ENCODE measurements around the gene SMIM35.

SMIM35 gene

DNA sequence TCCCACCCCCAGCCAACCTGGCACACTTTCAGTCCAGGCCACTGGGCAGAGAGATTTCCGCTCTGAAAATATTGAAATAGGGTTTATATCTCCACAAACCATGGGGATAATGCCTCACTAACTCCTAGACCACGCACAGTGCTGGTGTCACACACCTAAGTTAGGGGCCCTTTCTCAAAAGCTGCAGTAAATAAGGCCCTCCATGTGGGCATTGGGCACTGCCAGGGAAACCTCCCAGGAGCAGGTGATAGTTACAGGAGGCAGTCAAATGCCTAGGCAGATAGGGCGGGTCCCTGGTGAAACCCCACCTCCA is 103.6 kb downstream of the SMIM35 start:
- TF ChIP-seq, protein P1, sequence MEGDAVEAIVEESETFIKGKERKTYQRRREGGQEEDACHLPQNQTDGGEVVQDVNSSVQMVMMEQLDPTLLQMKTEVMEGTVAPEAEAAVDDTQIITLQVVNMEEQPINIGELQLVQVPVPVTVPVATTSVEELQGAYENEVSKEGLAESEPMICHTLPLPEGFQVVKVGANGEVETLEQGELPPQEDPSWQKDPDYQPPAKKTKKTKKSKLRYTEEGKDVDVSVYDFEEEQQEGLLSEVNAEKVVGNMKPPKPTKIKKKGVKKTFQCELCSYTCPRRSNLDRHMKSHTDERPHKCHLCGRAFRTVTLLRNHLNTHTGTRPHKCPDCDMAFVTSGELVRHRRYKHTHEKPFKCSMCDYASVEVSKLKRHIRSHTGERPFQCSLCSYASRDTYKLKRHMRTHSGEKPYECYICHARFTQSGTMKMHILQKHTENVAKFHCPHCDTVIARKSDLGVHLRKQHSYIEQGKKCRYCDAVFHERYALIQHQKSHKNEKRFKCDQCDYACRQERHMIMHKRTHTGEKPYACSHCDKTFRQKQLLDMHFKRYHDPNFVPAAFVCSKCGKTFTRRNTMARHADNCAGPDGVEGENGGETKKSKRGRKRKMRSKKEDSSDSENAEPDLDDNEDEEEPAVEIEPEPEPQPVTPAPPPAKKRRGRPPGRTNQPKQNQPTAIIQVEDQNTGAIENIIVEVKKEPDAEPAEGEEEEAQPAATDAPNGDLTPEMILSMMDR (IDR thresholded peaks at IDR 0.05; ENCODE audit: insufficient read depth, low read length), result no peak
- TF ChIP-seq, protein P2, sequence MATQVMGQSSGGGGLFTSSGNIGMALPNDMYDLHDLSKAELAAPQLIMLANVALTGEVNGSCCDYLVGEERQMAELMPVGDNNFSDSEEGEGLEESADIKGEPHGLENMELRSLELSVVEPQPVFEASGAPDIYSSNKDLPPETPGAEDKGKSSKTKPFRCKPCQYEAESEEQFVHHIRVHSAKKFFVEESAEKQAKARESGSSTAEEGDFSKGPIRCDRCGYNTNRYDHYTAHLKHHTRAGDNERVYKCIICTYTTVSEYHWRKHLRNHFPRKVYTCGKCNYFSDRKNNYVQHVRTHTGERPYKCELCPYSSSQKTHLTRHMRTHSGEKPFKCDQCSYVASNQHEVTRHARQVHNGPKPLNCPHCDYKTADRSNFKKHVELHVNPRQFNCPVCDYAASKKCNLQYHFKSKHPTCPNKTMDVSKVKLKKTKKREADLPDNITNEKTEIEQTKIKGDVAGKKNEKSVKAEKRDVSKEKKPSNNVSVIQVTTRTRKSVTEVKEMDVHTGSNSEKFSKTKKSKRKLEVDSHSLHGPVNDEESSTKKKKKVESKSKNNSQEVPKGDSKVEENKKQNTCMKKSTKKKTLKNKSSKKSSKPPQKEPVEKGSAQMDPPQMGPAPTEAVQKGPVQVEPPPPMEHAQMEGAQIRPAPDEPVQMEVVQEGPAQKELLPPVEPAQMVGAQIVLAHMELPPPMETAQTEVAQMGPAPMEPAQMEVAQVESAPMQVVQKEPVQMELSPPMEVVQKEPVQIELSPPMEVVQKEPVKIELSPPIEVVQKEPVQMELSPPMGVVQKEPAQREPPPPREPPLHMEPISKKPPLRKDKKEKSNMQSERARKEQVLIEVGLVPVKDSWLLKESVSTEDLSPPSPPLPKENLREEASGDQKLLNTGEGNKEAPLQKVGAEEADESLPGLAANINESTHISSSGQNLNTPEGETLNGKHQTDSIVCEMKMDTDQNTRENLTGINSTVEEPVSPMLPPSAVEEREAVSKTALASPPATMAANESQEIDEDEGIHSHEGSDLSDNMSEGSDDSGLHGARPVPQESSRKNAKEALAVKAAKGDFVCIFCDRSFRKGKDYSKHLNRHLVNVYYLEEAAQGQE (IDR thresholded peaks at IDR 0.05; ENCODE audit: insufficient replicate concordance, low read depth), result no peak
- TF ChIP-seq POLR2AphosphoS5 (IDR thresholded peaks at IDR 0.05; ENCODE audit: low read depth) (no peak), GABPA (IDR thresholded peaks at IDR 0.05; ENCODE audit: low read depth) (no peak), SPI1 (IDR thresholded peaks at IDR 0.05; ENCODE audit: borderline replicate concordance, low read depth) (no peak)
- no peak for DNase-seq (ENCODE audit: low read depth in 1 of 2, low spot score in 1 of 2)
- H3K4me3 ChIP-seq (replicated peaks; ENCODE audit: insufficient read depth, low read length), result no peak overlapping the region
- no peak overlapping the region for H3K27ac ChIP-seq (replicated peaks)
- H3K27me3 ChIP-seq (ENCODE audit: insufficient read depth, poor library complexity, severe bottlenecking), result no peaks in the 10 kb centered on the region

DNA sequence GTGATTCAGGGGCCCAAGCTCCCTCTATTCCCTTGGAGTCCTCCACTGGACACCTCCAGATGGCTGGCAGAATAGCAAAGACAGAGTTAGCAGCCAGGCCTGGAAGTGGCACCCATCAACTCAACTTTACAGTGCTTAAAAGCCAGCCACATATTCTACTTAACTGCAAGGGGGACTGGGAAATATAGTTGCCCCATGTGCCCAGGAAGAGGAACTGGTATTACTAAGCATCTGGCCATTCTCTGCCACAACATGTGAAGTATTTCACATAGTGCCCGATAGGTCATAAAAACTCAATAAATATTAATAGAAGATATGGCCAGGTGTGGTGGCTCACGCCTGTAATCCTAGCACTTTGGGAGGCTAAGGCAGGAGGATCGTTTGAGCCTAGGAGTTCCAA is 106.0 kb downstream of the SMIM35 start:
- DNase-seq (ENCODE audit: low read depth in 1 of 2, low spot score in 1 of 2), result peak in 1 of 2 experiments; percentile 75
- Histone ChIP-seq H3K4me3 (replicated peaks; ENCODE audit: insufficient read depth, low read length) (no peak overlapping the region), H3K27ac (replicated peaks) (peak overlapping the region; percentile 48), H3K27me3 (ENCODE audit: insufficient read depth, poor library complexity, severe bottlenecking) (no peaks in the 10 kb centered on the region)
- TF ChIP-seq, protein P2 (IDR thresholded peaks at IDR 0.05; ENCODE audit: insufficient replicate concordance, low read depth), result no peak
- TF ChIP-seq SPI1 (IDR thresholded peaks at IDR 0.05; ENCODE audit: borderline replicate concordance, low read depth), result peak; percentile 91
- TF ChIP-seq, protein P1 (IDR thresholded peaks at IDR 0.05; ENCODE audit: insufficient read depth, low read length), result no peak
- no peak for TF ChIP-seq GABPA (IDR thresholded peaks at IDR 0.05; ENCODE audit: low read depth)
- TF ChIP-seq POLR2AphosphoS5 (IDR thresholded peaks at IDR 0.05; ENCODE audit: low read depth), result no peak

DNA sequence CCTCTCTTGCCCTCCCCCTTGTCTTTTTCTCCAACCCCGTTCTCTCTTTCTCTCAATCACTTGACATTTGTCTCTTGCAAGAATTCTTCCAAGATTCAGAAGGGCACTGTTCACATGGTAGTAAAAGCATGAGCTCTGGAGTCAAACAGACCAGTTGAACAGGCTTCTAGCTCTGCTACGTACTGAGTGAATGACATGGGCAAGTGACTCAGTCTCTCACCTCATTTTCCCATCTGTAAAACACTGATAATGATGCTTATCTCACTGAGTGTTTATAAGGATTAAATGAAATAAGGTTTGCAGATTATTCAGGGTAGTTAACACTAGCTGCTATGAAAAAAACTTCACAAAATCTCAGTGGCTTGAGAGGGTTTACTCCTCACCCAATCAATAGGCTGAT is 106.5 kb downstream of the SMIM35 start:
- no peak overlapping the region for H3K4me3 ChIP-seq (replicated peaks; ENCODE audit: insufficient read depth, low read length)
- no peak for DNase-seq (ENCODE audit: low read depth in 1 of 2, low spot score in 1 of 2)
- no peak for TF ChIP-seq GABPA (IDR thresholded peaks at IDR 0.05; ENCODE audit: low read depth)
- TF ChIP-seq, protein P1 (IDR thresholded peaks at IDR 0.05; ENCODE audit: insufficient read depth, low read length), result no peak
- TF ChIP-seq SPI1 (IDR thresholded peaks at IDR 0.05; ENCODE audit: borderline replicate concordance, low read depth), result no peak
- TF ChIP-seq POLR2AphosphoS5 (IDR thresholded peaks at IDR 0.05; ENCODE audit: low read depth), result no peak
- TF ChIP-seq, protein P2 (IDR thresholded peaks at IDR 0.05; ENCODE audit: insufficient replicate concordance, low read depth), result no peak
- peak overlapping the region; percentile 48 for H3K27ac ChIP-seq (replicated peaks)
- H3K27me3 ChIP-seq (ENCODE audit: insufficient read depth, poor library complexity, severe bottlenecking), result no peaks in the 10 kb centered on the region

Data from HL-60 (cell line).